ENCODE data around the gene WDR7. TPM values are rescaled to one million over a fixed set of nuclear protein-coding genes. Genes with fewer than 3 reads are reported as not detected.

Gene WDR7
- total RNA-seq, 4 donors from 2014 or later: 23.1 to 48.6 (median 30.3) TPM

DNA sequence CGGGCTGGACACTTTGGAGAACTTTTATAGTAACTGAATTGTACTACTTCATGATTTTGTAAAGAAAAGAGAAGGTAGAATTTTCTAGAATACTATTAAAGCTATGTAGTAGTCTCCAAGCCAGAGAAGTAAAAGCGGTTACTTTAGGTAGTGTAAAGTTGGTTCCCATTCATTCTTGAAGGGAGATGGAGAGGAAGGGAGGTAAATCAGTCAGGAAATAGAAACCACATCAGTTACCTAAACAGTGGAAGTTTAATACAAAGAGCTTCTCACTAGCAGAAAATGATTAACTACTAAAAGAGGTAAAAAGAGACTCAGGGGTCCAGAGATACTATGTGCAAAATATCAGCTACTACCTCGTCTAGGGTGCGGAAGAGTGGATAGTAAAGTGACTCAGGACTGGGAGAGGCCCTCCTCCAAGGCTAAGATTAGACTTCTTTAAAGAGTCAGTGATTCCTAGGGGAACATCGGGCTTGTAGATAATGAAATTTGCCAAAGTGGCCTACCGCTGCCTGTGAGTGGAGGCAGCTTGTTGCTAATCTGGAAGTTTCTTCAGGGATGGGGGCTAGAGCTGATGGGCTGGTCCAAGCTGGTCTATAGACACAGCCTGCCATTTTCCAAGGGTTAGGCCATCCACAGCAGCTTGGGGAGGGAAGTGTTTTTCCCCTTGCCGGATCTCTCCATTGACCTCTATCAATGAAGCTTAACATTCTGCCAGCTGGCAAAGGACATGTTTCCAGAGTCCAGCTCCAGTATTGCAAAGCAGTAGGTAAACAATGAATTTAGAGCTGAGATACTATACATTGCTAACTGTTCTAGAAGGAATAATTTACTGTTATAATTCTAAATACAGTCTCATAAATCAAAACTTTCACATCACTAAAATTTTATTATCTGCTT is 249.3 kb downstream of the WDR7 start:
- Histone ChIP-seq H3K36me3 (no peaks in the 10 kb centered on the region), H3K27me3 (no peaks in the 10 kb centered on the region), H3K4me3 (no peak overlapping the region), H3K4me1 (peaks cover 0 to 3% (median 0%) of the 10 kb centered on the region in 4 donors), H3K27ac (replicated peaks in 1 of 4) (no peak overlapping the region), H3K9me3 (no peaks in the 10 kb centered on the region)
- 96% methylated on average over 6 of the region's 7 CpGs for WGBS
- TF ChIP-seq, protein P1, sequence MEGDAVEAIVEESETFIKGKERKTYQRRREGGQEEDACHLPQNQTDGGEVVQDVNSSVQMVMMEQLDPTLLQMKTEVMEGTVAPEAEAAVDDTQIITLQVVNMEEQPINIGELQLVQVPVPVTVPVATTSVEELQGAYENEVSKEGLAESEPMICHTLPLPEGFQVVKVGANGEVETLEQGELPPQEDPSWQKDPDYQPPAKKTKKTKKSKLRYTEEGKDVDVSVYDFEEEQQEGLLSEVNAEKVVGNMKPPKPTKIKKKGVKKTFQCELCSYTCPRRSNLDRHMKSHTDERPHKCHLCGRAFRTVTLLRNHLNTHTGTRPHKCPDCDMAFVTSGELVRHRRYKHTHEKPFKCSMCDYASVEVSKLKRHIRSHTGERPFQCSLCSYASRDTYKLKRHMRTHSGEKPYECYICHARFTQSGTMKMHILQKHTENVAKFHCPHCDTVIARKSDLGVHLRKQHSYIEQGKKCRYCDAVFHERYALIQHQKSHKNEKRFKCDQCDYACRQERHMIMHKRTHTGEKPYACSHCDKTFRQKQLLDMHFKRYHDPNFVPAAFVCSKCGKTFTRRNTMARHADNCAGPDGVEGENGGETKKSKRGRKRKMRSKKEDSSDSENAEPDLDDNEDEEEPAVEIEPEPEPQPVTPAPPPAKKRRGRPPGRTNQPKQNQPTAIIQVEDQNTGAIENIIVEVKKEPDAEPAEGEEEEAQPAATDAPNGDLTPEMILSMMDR (IDR thresholded peaks at IDR 0.05): no peak
- TF ChIP-seq POLR2A (IDR thresholded peaks at IDR 0.05; ENCODE audit: low read depth): no peak
- no peak for TF ChIP-seq POLR2AphosphoS5 (IDR thresholded peaks at IDR 0.05)
- TF ChIP-seq EP300 (IDR thresholded peaks at IDR 0.05): no peak
- intact Hi-C loops (cut with DNase I): no loop called here
- DNase-seq (ENCODE audit: extremely low spot score): no peak

DNA sequence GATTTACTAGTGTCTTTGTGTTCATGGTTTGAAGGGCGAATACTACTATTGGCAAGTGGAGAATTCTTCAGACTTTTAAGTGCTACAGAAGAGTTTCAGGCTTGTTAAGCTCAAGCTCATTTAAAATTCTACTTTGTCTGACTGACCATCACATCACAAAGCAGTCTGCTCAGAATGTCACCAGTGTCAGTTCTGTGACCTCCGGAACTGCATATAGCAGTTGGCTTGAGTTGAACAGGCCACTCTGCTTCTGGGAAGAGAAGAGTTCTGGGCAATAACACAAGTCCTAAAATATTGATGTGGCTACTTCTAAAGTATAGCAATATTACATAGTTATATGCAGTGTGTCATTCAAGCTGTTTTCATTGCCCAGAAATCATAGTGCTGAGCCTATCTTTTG is 250.8 kb downstream of the WDR7 start:
- Histone ChIP-seq H3K9me3 (no peaks in the 10 kb centered on the region), H3K27ac (replicated peaks in 1 of 4) (no peak overlapping the region), H3K36me3 (no peaks in the 10 kb centered on the region), H3K4me3 (no peak overlapping the region), H3K27me3 (no peaks in the 10 kb centered on the region), H3K4me1 (peaks cover 0 to 3% (median 0%) of the 10 kb centered on the region in 4 donors)
- DNase-seq (ENCODE audit: extremely low spot score): no peak
- no peak for TF ChIP-seq EP300 (IDR thresholded peaks at IDR 0.05)
- no peak for TF ChIP-seq POLR2AphosphoS5 (IDR thresholded peaks at IDR 0.05)
- no peak for TF ChIP-seq POLR2A (IDR thresholded peaks at IDR 0.05; ENCODE audit: low read depth)
- TF ChIP-seq, protein P1 (IDR thresholded peaks at IDR 0.05): no peak
- 92% methylated on average over 2 of the region's 2 CpGs for WGBS
- intact Hi-C loops (cut with DNase I): no loop called here

DNA sequence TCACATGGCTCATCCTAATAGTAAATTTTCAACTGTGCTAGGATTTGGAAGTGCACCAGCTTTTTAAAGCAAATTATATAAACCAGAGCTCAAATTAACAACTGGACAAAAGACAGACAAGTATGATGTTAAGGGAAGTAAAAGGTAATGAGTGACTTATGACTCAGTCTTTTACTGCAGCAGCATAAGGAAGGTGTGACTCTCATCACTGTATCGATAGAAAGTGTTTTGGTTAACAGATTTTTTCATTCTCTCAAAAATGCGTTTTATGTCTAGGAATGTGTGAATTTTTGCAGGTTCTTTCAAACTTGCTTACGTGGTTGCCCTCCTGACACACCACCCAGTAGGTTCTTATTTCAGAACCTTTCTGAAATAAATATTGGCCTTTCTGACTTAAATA is 251.5 kb downstream of the WDR7 start:
- Histone ChIP-seq H3K4me1 (peaks cover 0 to 3% (median 0%) of the 10 kb centered on the region in 4 donors), H3K27me3 (no peaks in the 10 kb centered on the region), H3K27ac (replicated peaks in 1 of 4) (no peak overlapping the region), H3K9me3 (no peaks in the 10 kb centered on the region), H3K36me3 (no peaks in the 10 kb centered on the region), H3K4me3 (no peak overlapping the region)
- no peak for TF ChIP-seq POLR2AphosphoS5 (IDR thresholded peaks at IDR 0.05)
- intact Hi-C loops (cut with DNase I): no loop called here
- DNase-seq (ENCODE audit: extremely low spot score): no peak
- 93% methylated on average over 3 of the region's 3 CpGs for WGBS

DNA sequence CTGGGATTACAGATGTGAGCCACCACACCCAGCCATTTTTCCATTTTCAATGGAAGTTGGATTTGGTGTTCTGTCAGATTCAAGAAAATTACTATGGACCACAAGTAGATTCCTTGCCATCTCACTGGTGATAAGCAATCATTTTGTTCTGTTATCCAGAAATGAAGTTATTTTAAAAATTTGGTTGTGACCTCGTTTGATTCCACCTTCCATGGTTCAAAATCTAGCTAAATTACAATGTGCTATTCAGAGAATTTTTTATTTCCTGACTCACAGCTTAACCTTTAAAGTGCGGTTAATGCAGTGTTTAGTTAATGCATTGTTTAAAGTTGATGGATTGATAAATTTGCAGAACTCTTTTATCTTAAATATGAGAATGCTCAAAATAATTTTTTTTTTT is 252.5 kb downstream of the WDR7 start:
- Histone ChIP-seq H3K9me3 (no peaks in the 10 kb centered on the region), H3K27me3 (no peaks in the 10 kb centered on the region), H3K27ac (replicated peaks in 1 of 4) (no peak overlapping the region), H3K4me1 (peaks cover 0 to 3% (median 0%) of the 10 kb centered on the region in 4 donors), H3K4me3 (no peak overlapping the region), H3K36me3 (no peaks in the 10 kb centered on the region)
- DNase-seq (ENCODE audit: extremely low spot score): no peak
- TF ChIP-seq, protein P1 (IDR thresholded peaks at IDR 0.05): no peak
- TF ChIP-seq EP300 (IDR thresholded peaks at IDR 0.05): no peak
- no peak for TF ChIP-seq POLR2A (IDR thresholded peaks at IDR 0.05; ENCODE audit: low read depth)
- TF ChIP-seq POLR2AphosphoS5 (IDR thresholded peaks at IDR 0.05): no peak
- WGBS: 80% methylated on average over 2 of the region's 2 CpGs
- intact Hi-C loops (cut with DNase I): no loop called here

DNA sequence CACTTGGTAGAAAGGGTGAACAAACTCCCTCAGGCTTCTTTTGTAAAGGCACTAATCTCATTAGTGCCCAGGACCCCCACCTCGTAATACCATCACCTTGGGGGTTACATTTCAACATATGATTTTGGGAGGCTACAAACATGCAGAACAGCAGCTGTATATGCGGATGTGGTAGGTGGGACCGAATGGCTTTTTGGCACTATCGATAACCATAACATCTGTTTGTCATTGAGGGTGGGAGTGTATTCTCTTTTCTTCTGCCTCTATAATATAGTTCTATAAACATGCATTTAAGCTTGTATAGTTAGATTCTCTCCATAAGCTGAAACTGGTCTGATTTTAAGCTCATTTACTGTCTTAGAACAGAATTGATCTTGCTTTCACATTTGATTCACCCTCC is 256.6 kb downstream of the WDR7 start:
- WGBS: 92% methylated on average over 4 of the region's 4 CpGs
- TF ChIP-seq EP300 (IDR thresholded peaks at IDR 0.05): no peak
- no peak for TF ChIP-seq POLR2A (IDR thresholded peaks at IDR 0.05; ENCODE audit: low read depth)
- TF ChIP-seq, protein P1 (IDR thresholded peaks at IDR 0.05): no peak
- TF ChIP-seq POLR2AphosphoS5 (IDR thresholded peaks at IDR 0.05): no peak
- DNase-seq (ENCODE audit: extremely low spot score): no peak
- Histone ChIP-seq H3K9me3 (no peaks in the 10 kb centered on the region), H3K36me3 (no peaks in the 10 kb centered on the region), H3K4me3 (no peak overlapping the region), H3K4me1 (no peaks in the 10 kb centered on the region), H3K27me3 (no peaks in the 10 kb centered on the region), H3K27ac (replicated peaks in 1 of 4) (no peak overlapping the region)
- intact Hi-C loops (cut with DNase I): no loop called here
